Measurements from ENCODE around the gene SMARCD1. TPM values are rescaled to one million over a fixed set of nuclear protein-coding genes. Genes with fewer than 3 reads are reported as not detected.

Gene SMARCD1
- total and polyA plus RNA-seq, 9 of the 15 experiments (the other 6 are each of a cell fraction or from before 2014, with no cell fraction given) = 0.86 to 91.7 (median 48.0) TPM

DNA sequence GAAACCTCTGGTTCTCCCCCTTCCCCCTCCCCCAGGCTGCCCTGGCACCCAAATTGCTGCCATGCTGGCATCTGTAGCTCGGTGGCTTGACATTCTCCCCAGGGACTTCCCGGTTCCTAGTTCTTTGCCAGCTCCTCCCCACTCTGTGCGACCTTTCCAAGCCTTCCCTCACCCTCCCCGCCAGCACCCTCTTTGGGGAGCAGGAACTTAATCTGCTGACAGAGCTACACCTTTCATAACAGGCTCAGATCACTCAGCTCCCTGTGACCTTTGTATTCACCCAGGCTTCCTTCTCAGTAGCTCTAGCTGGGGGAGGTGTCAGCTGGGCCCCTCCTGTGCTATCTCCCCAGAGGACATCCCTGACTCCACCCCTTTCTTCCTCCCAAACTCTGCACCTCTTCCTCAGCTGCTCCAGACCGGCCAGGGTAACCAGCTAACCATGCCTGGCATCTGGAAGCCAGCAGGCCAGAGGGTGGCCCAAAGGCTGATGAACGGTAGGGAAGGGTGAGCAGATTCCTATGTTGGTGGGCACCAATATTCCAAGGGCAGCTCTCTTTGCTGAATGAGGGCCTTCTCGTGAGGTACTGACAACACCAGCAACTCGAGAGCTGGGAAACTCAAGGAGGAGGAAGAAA is 25.1 kb downstream of the SMARCD1 start (continued):
- TF ChIP-seq, protein P1, sequence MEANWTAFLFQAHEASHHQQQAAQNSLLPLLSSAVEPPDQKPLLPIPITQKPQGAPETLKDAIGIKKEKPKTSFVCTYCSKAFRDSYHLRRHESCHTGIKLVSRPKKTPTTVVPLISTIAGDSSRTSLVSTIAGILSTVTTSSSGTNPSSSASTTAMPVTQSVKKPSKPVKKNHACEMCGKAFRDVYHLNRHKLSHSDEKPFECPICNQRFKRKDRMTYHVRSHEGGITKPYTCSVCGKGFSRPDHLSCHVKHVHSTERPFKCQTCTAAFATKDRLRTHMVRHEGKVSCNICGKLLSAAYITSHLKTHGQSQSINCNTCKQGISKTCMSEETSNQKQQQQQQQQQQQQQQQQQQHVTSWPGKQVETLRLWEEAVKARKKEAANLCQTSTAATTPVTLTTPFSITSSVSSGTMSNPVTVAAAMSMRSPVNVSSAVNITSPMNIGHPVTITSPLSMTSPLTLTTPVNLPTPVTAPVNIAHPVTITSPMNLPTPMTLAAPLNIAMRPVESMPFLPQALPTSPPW (CRISPR knock-in tag; IDR thresholded peaks at IDR 0.05) = 0 out of 2 replicates have a peak, but pooled peaks have one; percentile 27
- TF ChIP-seq EGR1 (conservative IDR thresholded peaks at IDR 0.05) = no peak
- TF ChIP-seq NFXL1 (CRISPR knock-in tag; IDR thresholded peaks at IDR 0.05) = no peak
- no peak for TF ChIP-seq RBM14 (IDR thresholded peaks at IDR 0.05; ENCODE audit: borderline replicate concordance, insufficient read depth, low read depth, low read length)
- TF ChIP-seq MTA3 (IDR thresholded peaks at IDR 0.05; ENCODE audit: borderline replicate concordance) = no peak; the same call in 1 of the 2 replicates
- TF ChIP-seq MBD2 (IDR thresholded peaks at IDR 0.05; ENCODE audit: borderline replicate concordance, low read depth) = no peak
- no peak for TF ChIP-seq CHCHD3 (CRISPR knock-in tag; IDR thresholded peaks at IDR 0.05)
- no peak for TF ChIP-seq ASH1L (IDR thresholded peaks at IDR 0.05; ENCODE audit: borderline replicate concordance, low read depth, partially characterized antibody)
- no peak for TF ChIP-seq ZNF76 (CRISPR knock-in tag; IDR thresholded peaks at IDR 0.05; ENCODE audit: borderline replicate concordance)
- no peak for TF ChIP-seq ZNF184 (CRISPR knock-in tag; IDR thresholded peaks at IDR 0.05)
- TF ChIP-seq NR2C2 (CRISPR knock-in tag; IDR thresholded peaks at IDR 0.05) = no peak
- peak; percentile 68; the same call in 1 of the 2 replicates for TF ChIP-seq NR2C2 (tag; IDR thresholded peaks at IDR 0.05)
- TF ChIP-seq TEAD1 (CRISPR knock-in tag; IDR thresholded peaks at IDR 0.05) = 0 out of 4 replicates have a peak, but pooled peaks of 1 of the 2 experiments have one; percentile 49
- TF ChIP-seq CHD2 (IDR thresholded peaks at IDR 0.05; ENCODE audit: low read depth, low read length) = no peak
- TF ChIP-seq BCOR (IDR thresholded peaks at IDR 0.05) = no peak
- 0 out of 4 replicates have a peak, but pooled peaks of 1 of the 2 experiments have one; percentile 36 for TF ChIP-seq HDAC1 (IDR thresholded peaks at IDR 0.05)
- TF ChIP-seq NFE2L1 (tag; IDR thresholded peaks at IDR 0.05; ENCODE audit: borderline replicate concordance, low read depth) = no peak
- peak in 1 of 2 experiments; percentile 63; a peak in 1 of 4 replicates for TF ChIP-seq RCOR1 (IDR thresholded peaks at IDR 0.05; ENCODE audit: borderline replicate concordance in 1 of 2, low read depth in 2 of 2, low read length in 2 of 2)
- no peak for TF ChIP-seq MTF1 (CRISPR knock-in tag; IDR thresholded peaks at IDR 0.05; ENCODE audit: borderline replicate concordance)
- TF ChIP-seq CCAR2 (IDR thresholded peaks at IDR 0.05; ENCODE audit: low read depth, low read length) = no peak
- no peak for TF ChIP-seq ZFP1 (CRISPR knock-in tag; IDR thresholded peaks at IDR 0.05)
- no peak for TF ChIP-seq RBM34 (IDR thresholded peaks at IDR 0.05; ENCODE audit: borderline replicate concordance, insufficient read depth, low read length)
- no peak for TF ChIP-seq ZNF239 (CRISPR knock-in tag; IDR thresholded peaks at IDR 0.05)
- TF ChIP-seq ZFX (CRISPR knock-in tag; IDR thresholded peaks at IDR 0.05) = peak; percentile 52
- no peak for TF ChIP-seq GMEB1 (CRISPR knock-in tag; IDR thresholded peaks at IDR 0.05)
- TF ChIP-seq, protein P2, sequence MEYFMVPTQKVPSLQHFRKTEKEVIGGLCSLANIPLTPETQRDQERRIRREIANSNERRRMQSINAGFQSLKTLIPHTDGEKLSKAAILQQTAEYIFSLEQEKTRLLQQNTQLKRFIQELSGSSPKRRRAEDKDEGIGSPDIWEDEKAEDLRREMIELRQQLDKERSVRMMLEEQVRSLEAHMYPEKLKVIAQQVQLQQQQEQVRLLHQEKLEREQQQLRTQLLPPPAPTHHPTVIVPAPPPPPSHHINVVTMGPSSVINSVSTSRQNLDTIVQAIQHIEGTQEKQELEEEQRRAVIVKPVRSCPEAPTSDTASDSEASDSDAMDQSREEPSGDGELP (CRISPR knock-in tag; IDR thresholded peaks at IDR 0.05; ENCODE audit: borderline replicate concordance) = peak; percentile 81

Measured in K562 (cell line).